NCI-H187 (cell line): ENCODE measurements around the gene MRTO4.
"Not testable (repeated sequence)": the region's sequence is repeated elsewhere in the genome, so short reads cannot be mapped to it uniquely, and the experiment has no call there.

Experiments
- DNase-seq, 2 experiments: peaks; one replicate each; lab custom pipeline; 2025; lab: John Stamatoyannopoulos, UW

Gene MRTO4

DNA sequence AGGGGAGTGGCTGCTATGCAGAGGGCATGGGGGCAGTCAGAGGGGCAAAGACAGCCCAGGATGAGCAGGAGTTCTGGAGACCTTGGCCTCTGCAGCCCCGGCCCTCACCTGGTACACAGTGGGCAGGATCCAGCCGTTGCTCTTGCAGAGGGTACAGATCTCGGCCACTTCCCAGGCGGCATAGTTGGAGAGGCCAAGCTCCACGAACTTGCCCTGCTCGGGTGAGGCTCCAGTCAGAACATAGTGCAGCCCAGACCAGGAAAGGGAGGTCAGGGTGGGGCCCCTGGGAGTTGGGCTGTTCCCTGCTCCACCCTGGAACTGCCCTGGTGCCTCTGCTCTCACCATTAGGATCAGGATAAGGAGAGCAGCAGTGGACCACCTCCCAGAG lies 18.7 kb downstream of the MRTO4 start:
- DNase-seq: not testable (repeated sequence)

DNA sequence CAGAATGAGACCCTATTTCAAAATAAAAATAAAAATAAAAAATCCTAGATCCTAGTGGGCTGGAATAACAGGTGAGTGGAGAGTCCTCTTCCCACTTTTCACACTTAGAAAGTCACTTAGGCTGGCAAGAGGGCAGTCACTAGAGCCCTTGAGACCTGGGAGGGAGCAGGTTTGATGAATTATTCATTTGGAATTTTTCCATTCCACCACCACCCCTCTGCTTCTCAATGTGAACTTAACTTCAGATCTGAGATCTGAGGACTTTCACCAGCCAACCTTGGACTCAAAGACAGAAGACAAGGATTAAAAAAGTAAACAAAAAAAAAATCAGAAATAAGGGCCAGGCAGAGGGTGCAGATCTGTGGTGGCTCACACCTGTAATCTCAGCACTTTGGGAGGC lies 20.5 kb downstream of the MRTO4 start:
- DNase-seq: no peak

DNA sequence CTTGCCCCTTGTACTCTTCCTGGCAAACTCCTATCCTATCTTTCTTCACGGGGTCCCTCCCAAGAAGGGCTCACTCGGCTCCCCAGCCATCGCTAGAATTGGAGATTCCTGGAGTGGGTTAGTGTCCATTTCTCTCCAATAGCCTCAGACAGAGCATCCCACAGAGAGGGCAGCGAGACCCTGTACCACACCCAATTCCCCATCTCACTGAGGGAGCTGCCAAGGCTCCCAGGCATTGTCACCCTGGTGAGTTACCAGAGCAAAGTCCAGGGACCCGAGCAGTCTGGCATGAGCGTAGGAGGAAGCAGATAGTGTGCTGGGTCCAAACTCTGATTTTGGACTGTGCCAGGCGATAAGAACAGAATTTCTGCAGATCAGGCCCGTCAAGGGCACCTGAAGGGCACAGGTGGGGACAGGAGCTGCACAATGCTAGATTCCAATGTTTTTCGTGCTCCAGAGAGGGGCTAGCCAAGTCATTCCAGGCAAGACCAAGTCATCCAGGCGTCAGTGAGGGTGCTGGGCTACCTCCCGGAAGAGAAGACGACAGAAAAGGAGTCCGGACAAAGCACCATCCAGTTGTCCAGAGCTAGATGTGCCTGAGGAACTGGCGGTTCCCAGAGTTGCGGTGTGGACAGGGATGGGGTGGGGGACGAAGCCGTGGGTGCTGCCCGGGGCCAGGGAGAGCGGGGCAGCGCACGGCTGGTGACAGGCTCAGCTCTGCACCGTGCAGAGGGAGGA lies 21.7 kb downstream of the MRTO4 start:
- no peak for DNase-seq

DNA sequence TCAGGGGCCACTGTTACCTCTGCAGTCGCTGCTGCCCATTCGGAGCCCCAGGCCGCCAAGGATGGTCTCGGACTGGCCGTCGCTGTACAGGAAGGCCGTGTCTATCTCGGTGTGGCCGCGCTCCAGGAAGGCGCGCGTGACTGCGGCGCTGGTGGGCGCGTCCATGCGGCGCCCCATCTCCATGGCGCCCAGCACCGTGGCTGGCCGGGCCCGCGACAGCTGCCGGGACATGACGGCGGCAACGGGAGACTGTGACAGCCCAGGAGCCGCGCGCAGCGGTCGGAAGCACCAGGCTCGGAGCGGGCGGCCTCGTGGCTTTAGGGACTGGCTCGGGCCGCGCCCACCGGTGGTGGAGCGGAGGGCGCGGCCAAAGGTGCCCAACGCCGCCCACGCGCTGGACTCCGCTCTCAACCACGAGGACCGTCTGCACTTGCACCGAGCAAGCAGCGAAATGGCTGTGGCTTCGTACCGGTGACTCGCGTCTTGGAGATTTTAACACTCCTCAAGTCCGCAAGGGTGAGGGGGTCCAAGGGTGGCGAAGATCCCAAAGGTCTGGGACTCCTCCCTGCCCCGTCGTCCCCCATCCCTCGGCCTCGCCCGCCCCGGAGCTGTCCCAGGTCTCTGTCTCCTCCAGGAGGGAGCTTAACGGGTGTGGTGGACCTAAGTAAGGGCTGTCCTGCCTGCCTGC lies 22.4 kb downstream of the MRTO4 start:
- DNase-seq: not testable (repeated sequence)

DNA sequence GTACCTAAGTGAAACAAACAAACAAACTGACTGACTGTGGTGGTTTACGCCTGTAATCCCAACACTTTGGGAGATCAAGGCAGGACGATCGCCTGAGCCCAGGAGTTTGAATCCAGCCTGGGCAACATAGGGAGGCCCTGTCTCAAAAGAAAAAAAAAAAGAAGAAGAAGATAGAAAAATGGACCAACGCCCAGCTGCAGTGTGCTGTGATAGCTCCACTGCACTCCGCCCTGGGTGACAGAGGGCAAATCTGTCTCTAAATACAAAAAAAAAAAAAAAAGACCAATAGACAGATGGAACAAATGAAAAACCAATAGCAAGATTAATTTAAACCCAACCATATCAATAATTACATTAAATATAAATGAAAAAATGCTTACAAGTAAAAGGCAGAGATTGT lies 23.0 kb downstream of the MRTO4 start:
- no peak for DNase-seq

DNA sequence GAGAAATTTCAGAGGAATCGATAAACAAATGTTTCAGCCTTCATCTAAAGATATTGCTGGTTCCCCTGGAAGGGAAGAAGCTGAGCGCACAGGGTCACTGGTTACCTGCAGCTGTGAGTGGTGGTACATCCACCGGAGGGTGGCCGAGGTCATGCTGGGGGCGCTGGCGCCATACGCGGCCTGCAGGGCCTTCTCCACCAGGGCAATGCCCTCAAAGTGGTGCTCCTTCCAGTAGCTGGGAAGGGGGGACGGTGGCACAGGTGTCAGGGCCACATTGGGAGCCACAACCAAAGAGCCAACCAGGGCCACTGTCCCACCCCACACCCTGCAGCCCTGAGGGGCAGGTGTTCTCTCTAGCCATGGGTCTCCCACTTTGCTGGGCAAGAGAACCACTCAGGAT lies 32.3 kb downstream of the MRTO4 start:
- no peak for DNase-seq

DNA sequence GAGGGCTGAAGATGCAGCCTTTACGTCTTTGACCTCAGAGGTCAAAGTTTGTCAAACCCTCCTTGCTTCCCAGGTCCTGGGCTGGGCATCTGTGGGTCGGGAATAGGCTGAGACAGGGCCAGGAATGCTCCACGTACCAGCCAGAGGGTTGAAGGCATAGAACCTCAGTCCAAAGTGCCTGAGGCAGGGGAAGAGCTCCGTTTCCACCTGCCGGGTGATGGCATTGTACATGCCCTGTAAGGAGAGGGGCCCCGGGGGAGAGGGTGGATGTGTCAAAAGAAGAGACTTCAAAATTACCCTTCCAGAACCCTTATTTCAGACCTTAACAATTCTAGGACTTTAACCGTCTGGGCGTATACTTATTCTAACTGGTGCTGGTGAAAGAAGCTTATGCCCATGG lies 33.3 kb downstream of the MRTO4 start:
- DNase-seq: no peak

DNA sequence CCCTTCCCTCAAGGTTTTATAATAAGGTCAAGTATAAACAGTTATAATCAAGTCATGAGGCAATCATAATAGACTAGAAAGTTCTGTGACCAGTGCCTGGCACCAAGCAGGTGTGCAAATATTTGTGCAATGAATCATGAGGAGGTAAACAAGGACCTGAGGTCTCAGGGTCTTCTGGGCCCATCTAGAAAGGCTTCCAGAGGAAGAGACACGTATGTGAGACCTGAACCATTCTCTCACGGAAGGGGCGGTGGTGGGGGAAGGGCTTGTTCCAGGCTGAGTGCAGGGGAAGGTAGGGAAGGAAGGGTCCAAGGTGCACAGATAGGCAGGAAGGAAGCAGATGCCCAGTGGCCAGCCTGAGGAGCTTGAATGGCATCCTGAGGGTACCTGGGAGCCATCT lies 33.8 kb downstream of the MRTO4 start:
- DNase-seq: not testable (repeated sequence)

DNA sequence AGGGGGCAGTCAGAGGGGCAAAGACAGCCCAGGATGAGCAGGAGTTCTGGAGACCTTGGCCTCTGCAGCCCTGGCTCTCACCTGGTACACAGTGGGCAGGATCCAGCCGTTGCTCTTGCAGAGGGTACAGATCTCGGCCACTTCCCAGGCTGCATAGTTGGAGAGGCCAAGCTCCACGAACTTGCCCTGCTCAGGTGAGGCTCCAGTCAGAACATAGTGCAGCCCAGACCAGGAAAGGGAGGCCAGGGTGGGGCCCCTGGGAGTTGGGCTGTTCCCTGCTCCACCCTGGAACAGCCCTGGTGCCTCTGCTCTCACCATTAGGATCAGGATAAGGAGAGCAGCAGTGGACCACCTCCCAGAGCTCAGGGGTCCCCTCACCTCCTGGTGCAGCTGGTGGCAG lies 34.2 kb downstream of the MRTO4 start:
- not testable (repeated sequence) for DNase-seq

DNA sequence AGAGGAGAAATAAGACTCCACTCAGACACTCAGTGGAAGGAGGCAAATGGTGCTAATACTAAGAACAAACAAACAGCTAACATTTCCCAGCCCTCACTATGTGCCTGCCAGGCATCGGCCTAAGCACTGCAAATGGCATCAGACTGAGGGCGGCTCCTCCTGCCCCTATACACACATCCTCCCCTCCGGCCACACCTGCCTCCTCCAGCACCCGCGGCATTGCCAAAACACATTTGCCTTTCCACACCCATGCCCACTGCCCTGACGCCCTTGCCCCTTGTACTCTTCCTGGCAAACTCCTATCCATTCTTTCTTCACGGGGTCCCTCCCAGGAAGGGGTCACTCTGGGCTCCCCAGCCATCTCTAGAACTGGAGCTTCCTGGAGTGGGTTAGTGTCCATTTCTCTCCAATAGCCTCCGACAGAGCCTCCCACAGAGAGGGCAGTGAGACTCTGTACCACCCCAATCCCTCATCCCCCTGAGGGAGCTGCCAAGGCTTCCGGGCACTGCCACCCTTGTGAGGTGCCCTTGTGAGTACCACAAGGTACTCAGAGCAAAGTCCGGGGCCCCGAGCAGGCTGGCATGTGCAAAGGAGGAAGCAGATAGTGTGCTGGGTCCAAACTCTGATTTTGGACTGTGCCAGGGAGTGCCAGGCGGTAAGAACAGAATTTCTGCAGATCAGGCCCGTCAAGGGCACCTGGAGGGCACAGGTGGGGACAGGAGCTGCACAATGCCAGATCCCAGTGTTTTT lies 36.0 kb downstream of the MRTO4 start:
- no peak for DNase-seq

DNA sequence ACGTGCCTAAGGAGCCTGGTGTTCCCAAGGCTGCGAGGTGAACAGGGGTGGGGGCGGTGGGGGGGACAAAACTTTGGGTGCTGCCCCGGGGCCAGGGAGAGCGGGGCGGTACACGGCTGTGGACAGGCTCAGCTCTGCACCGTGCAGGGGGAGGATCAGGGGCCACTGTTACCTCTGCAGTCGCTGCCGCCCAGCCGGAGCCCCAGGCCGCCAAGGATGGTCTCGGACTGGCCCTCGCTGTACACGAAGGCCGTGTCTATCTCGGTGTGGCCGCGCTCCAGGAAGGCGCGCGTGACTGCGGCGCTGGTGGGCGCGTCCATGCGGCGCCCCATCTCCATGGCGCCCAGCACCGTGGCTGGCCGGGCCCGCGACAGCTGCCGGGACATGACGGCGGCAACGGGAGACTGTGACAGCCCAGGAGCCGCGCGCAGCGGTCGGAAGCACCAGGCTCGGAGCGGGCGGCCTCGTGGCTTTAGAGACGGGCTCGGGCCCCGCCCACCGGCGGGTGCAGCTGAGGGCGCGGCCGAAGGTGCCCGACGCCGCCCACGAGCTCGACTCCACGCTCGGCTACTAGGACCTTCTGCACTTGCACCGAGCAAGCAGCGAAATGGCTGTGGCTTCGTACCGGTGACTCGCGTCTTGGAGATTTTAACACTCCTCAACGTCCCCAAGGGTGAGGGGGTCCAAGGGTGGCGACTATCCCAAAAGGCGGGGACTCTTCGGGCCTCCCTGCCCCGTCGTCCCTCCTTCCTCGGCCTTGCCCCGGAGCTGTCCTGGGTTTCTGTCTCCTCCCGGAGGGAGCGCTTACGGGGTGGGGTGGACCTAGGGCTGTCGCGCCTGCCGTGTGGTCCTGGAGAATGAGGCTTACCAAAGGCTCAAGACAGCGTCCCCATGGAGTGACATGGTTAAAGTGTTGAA lies 37.0 kb downstream of the MRTO4 start, which contains the start of gene AKR7A3:
AKR7A3 (minus strand) TSS at position 447 of the 918 bp plus-strand sequence; CDS start at position 386, 61 bp downstream.
- DNase-seq: not testable (repeated sequence)

DNA sequence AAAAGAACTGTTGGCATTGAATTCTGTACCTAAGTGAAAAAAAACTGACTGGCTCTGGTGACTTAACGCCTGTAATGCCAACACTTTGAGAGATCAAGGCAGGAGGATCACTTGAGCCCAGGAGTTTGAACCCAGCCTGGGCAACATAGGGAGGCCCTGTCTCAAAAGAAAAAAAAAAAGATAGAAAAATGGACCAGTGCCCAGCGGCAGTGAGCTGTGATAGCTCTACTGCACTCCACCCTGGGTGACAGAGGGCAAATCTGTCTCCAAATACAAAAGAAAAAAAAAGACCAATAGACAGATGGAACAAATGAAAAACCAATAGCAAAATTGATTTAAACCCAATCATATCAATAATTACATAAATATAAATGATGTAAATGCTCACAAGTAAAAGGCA lies 37.6 kb downstream of the MRTO4 start:
- no peak for DNase-seq

DNA sequence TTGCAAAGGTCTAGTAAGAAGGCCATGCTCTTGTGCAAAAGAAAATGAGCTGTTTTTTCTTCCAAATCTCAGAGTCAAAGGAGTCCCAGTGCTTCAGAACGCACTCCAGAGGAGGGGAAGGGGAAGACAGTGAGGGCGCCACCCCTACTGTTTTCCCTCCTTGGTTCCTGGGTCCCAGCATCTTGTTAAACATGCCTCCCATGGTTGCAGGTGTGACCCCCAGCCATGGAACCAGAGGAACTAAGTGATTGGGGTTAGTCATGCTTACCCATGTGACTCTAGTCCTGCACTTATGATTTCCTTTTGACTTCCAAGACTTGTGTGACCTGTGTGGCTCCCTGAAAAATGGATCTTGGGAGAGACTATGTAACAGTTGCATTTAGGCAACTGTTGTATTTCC lies 43.0 kb downstream of the MRTO4 start:
- DNase-seq: no peak

DNA sequence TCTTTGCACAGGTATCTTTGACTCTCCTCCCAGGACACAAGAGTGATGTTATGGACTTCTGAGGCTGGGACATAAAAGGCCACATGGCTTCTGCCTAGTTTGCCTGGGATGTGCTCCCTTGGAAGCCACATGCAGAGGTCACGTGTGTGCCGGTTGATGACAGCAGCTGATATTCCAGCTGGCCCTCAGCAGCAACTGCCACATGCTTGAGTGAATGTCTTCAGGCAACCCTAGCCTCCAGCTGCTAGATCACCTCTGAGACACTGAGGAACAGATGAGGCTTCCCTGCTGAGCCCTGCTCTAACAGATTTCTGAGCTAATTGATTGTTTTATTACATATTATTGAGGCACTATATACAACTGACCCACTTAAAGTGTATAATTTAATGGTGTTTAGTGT lies 48.6 kb downstream of the MRTO4 start:
- DNase-seq: no peak

DNA sequence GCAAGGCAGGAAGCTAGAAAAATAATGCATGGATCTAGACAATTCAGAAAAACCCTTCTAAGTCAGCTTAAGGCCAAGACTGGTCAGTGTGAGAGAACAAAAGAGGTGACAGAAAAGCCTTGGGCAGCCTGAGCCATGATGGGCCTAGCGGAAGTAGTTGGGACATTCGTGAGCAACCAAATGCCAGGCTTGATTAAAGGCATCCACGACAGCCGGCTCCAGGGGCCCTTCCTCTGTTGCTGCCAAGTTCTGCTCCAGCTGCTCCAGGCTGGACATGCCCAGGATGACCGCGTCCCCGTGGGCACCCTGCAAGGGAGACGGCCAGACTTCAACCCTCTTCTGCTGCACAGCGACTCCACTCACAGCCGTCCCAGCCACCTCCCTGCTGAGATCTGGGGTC lies 52.5 kb downstream of the MRTO4 start:
- DNase-seq: not testable (repeated sequence)

DNA sequence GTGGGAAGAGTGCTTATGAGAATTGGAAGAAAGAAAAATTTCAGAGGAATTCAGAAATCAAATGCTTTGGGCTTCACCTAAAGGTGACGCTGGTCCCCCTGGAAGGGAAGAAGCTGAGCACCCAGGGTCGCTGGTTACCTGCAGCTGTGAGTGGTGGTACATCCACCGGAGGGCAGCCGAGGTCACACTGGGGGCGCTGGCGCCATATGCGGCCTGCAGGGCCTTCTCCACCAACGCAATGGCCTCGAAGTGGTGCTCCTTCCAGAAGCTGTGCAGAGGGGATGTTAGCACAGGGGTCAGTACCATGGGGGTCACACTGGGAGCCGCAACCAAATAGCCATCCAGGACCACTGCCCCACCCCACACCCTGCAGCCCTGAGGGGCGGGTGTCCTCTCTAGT lies 54.3 kb downstream of the MRTO4 start:
- no peak for DNase-seq

DNA sequence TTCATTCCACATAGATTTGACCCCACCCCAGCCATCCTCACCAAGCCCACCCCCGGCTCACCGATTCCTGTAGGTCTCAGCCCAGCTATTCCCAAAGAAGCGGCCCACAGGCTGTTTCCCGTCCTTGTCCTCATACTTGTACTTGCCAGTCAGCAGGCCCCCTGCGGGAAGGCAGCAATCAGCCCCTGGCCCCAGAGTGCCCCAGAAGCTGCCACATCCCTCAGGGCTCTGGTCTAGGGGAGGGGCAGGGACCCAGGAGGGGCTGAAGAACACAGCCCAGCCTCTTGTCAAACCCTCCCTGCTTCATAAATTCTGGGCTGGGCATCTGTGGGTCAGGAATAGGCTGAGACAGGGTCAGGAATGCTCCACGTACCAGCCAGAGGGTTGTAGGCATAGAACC lies 55.3 kb downstream of the MRTO4 start:
- no peak for DNase-seq

DNA sequence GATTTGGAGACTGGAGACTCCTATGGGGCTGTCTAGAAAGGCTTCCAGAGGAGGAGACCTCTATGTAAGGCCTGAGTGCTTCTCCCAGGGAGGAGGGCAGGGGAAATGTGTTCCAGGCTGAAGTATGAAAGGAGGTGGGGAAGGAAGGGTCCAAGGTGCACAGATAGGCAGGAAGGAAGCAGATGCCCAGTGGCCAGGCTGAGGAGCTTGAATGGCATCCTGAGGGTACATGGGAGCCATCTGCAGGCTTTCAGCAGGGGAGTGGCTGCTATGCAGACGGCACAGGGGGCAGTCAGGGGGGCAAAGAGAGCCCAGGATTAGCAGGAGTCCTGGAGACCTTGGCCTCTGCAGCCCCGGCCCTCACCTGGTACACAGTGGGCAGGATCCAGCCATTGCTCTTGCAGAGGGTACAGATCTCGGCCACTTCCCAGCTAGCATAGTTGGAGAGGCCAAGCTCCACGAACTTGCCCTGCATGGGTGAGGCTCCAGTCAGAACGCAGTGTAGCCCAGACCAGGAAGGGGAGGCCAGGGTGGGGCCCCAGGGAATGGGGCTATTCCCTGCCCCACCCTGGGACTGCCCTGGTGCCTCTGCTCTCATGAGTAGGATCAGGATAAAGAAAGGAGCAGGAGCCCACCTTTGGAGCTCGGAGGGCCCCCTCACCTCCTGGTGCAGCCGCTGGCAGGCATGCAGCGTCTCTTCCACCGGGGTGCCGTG lies 56.3 kb downstream of the MRTO4 start:
- DNase-seq: no peak

DNA sequence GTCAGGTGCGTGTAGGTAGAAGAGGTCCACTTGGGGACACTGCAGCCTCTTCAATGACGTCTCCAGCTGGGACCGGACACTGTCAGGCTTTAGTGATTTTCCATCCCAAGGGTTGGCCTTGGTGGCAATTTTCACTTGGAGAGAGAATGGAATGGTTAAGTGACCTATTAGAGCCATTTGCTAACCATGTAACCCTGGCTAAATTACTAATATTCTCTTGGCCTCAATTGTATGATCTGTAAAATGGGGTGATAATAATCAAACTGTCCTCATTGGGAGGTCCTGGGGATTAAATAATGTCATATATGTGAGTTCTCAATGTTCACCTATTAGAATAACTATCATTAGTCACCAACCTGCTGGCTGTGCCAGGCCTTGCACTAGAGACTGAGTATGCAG lies 56.9 kb downstream of the MRTO4 start:
- no peak for DNase-seq

DNA sequence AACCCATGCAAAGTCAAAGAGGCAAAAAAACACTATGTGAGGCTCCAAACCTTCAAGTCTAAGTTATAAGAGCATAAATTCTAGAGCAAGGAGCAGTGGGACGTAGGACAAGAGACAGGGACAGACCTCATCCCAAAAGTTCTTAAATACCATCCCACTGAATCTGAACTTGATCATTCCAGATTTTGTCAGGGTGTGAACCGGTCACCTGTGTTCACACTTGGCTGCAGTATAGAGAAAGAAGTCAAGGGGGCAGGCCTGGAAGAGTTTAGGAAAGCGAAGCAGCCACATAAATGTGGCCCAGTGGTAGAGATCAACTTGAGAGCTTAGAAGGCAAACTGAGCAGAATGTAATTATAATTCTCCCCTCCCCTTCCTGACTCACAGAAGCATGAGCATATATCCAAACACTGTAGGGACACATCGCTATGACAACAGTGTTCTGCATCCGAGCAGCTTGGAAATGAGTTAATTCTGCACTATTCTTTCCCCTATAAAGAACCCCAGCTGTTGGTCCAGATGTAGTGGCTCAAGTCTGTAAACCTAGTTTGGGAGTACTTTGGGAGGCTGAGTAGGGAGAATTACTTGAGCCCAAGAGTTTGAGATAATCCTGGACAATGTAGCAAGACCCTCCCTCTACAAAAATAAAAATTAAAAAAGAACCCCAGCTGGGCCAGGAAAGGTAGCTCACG lies 57.7 kb downstream of the MRTO4 start:
- no peak for DNase-seq
